Kasumi-1 (cell line): ENCODE data around the gene C1QTNF4.

Experiments
- DNase-seq, 2 experiments: peaks; one replicate each; lab custom pipeline; 2025; lab: John Stamatoyannopoulos, UW

Gene C1QTNF4

DNA sequence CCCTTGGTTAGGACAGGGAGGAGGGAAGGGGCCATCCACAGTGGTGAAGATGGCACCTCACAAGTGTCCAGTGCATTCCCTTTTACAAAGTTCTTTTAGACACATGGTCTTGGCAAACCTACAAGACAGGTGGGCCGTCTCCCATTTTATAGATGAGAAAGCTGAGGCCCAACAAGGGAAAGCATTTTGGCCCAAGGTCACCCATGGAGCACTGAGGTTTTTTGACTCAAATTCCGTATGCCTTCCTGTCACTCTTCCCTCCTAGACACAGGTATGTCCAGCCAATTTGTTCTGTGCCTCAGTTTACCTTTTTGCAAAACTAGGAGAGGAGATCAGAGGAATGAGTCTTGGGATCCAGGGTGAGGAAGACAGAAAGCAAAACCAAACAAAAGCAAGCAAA is 1.2 kb downstream of the C1QTNF4 start:
- DNase-seq, result no peak

DNA sequence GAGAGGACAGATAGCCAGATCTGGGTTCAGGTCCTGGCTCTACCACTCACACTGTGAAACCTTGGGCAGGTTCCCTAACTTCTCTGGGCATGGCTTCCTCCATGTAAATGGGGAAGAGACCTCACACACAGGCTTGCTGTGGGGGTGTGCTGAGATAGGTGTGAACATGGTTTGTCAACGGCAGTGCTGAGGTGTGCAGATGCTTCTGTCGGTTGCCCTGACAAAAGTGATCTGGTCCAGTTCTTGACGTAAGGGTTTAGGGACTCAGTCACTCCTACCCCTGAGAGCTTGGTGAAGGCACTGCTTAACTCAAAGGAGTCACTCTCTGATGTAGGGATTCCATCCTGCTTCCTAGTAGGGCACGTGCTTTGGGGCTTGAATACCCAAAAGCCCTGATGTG is 2.0 kb downstream of the C1QTNF4 start:
- DNase-seq, result peak in 1 of 2 experiments; percentile 74

DNA sequence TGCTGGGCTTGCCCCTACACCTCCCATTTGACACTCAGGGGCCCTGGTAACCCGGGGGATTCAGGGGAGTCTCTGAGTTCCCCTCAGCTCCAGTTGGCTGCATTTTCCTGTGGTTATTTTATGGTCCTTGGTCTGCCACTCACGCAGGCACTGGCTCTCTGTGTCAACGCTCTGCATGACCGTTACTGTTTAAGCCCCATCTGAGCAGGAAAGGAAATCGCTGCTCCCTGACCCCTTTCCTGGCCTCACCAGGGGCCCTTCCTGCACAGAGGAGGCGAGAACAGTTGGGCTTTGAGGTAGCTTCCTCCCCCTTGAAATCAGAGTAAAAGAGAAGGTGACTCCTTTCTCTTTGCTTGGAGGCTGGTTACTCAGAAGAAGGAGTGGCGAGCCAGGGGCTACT is 2.4 kb downstream of the C1QTNF4 start:
- DNase-seq, result peak; percentile 95 to 98

DNA sequence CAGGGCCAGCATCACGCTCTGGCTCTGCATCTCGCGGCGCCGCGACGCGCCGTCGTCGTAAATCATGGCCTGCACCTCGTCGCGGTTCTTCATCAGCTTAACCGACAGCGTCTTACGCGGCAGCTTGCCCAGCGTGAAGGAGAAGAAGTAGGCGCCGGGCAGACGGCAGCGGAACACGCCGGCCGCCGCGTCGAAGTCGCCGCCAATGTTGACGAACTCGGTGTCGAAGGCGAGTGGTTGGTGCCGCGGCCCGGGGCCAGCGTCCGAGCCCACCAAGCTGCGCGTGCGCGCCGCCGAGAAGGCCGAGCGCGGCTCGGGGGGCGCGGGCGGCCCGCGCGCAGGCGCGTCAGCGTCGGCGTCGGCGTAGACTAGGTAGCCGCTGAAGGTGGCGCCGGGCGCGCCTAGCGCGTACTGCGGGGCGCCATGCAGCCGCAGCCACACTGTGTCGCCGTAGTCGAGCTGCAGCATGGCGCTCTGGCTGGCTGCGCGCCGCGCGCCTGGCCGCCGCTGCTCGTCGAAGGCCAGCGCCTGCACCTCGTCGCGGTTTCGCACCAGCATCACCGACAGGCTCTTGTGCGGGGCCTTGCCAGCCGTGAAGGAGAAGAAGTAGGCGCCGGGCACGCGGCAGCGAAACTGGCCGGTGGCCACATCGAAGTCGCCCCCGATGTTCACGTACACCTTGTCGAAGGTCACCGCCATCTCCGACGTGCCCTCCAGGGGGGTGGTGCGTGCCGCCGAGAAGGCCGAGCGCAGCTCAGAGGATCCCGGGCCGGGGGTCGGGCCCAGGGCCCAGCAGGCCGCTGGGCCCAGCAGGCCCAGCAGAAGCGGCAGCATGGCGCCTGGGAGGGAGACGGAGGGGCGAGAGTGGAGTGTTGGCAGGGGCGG is 4.0 kb downstream of the C1QTNF4 start:
- DNase-seq, result peak; percentile 21 to 40

DNA sequence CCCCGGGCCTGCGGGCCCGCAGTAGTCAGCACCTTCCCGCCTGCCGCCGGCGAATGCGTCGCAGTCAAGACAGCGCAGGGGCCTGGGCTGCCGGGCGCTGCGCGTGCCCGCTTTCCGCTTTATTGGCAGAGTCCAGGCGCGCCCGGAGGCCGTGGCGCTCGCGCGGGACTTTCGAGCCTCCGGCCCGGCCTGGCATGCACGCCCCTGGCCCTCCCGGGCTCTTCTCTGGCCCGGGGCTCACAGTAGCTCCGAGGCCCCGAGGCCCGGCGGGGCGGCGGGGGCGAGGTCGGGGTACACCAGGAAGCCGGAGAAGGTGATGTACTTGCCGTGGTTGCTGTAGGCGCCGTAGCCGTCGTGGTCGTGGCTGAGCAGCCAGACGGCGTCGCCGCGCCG is 4.6 kb downstream of the C1QTNF4 start:
- DNase-seq, result no peak

DNA sequence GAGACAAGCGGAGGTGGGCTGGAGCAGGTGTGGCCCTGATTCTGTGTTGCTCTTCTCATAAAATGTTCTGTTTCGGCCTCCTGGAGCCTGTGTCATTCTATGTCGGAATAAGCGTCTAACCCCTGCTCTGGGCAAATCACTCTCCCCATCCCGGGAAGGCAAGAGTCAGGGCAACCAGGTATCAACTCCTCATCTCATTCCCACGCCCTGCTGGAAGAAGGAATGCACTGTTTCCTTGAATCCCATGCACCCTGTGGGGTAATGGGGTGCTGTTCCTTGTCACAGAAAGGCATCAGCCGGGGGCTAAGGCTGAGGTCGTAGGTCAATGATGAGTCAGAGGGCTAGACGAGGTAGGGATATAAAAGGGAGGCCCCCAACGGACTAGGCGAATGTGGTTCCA is 5.1 kb downstream of the C1QTNF4 start:
- DNase-seq, result no peak

DNA sequence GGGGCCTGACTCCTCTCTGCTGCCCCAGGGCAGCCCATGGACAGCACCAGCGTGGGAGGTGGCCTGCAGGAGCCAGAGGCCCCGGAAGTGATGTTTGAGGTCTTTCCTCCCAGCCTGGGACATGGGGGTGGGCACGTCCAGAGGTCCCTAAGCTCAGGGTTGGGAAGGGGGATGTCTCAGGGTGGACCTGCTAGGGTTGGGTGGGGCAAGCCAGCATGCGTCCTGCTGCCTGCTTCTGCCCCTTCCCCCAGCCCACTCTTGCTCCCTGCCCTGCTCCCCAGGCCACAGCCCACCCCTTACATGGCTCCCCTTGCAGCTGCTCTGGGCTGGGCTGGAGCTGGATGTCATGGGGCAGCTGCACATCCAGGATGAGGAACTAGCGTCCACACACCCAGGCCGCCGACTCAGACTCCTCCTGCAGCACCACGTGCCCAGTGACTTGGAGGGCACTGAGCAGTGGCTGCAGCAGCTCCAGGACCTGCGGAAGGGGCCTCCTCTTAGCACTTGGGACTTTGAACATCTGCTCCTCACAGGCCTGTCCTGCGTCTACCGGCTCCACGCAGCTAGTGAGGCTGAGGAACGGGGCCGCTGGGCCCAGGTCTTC is 6.4 kb downstream of the C1QTNF4 start:
- peak; percentile 86 to 93 for DNase-seq

DNA sequence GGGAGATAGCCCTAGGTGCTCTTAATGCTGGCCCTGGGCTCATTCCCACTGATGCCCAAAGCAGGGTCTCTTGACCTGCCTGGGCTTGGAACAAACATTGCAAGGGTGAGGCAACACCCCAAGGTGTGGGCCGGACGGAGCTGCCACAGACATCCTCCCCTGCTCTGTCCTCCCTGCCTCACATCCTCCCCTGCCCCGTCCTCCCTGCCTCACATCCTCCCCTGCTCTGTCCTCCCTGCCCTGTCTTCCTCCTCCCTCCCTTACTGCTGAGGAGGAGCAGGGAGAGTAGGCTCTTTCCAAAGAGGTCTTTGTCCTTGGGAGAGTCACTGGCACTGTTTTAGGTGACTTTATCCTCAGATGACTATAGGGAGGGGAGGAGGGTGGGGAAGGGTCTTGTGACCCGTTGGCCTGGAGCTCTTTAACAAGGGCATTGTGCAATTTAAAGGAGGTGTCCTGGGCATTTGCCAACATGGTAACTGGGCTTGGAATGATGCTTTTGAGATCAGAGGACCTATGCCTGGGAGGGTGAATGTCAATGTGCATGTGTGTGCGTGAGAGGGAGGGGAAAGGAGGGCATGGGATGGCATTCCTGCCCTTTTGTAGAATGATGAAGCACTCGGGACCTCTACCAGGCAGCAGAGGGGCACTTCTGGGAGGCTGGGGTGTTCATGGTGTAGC is 7.0 kb downstream of the C1QTNF4 start:
- no peak for DNase-seq

DNA sequence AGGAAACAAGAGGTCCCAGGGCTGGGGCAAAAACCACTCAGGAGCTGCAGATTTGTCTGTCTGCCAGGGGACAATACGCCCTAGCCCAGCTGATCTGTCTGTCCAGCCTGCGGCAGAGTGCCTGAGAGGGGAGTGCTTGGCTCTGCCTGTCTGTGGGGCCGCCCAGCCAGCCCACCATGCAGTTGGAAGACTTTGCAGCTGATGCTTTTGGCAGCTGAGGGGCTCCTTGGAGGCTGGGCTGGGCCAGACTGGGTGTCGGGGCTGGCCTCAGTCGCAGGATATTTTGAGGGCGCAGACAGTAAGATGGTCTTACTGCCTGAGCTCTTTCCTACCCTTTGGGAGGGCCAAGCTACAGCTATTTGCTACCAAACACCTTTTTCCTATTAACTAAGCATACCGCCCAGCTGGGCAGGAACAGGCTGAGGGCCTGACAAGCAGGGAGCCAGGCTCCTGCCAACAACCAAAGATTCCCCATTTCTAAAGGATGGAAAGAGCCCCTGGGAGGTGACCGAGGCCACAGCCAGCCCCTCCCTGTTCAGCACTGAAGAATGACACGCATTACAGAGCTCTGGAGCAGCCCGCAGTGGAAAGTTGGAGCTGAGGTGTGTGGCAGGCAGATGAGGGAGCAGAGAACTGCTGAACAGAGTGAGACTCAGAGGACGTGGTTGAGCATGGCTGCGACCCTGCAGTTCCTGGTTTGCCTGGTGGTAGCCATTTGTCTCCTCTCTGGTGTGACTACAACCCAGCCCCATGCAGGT is 7.9 kb downstream of the C1QTNF4 start, which contains the start of gene FAM180B:
FAM180B (plus strand) TSS at position 581 of the 758 bp plus-strand sequence; CDS start at position 672, 91 bp downstream.
- no peak for DNase-seq

DNA sequence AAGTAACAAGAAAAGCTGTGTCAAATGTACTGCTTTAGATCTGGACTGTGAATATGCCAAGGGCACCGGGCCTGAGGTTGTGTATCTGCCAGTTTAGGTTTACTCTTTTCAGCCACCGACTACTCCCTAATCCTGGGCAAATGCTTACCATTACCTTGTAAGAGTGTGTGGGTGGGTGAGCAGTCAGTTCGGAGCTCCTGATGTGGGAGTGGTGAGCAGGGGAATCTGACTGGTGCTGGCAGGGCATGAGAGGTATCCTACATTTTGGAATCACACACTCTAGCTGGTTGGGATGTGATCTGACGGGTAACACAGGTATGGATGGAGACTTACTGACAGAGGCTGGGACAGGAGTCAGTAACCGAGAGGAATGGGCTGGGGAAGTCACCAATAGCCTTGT is 10.4 kb downstream of the C1QTNF4 start:
- no peak for DNase-seq

DNA sequence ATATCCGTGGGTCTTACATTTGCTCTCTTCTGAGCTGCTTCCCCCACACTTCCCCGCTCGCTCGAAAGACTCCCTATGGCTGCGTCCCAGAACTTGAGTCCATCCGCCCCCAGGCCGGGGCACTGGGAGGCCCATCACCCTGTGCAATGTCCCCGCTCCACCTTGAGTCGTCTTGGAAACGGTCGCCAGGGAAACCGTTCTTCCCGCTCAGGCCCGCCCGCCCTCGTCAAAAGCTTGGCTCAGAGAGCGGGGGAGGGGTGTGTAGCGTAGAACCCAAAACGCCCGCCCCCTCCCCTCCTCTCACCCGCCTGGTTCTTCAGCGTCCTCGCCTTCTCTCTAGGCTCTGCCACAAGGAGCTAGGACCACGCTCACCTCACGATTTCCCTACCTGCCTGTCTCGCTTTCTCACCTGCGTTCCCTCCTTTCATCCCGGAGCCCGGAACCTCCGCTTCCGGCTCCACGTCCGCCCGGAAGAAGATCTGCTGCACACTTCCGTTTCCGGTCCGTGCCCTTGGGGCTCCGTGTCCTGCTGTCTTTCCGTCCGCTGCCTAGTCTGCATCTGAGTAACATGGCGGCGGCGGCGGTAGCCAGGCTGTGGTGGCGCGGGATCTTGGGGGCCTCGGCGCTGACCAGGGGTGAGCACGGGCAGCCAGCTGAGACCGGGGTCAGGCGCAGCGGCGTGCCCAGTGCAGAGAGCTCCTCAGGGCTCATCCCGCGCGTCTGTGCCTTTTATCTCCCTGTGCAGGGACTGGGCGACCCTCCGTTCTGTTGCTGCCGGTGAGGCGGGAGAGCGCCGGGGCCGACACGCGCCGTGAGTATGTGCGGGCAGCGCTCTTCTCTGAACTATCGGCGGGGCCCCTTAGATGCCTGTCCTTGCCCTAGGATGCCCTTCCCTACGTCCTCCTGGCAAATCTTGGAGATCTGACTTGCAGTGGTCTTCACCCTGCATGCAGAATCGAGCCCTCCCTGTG is 15.4 kb downstream of the C1QTNF4 start, which contains the start of the genes KBTBD4 and NDUFS3:
KBTBD4 (minus strand) TSS at position 447 of the 971 bp plus-strand sequence; CDS start at position 428, 19 bp downstream.
NDUFS3 (plus strand) TSS at position 551 of the 971 bp plus-strand sequence; CDS start at position 569, 18 bp downstream.
- peak; percentile 93 to 95 for DNase-seq

DNA sequence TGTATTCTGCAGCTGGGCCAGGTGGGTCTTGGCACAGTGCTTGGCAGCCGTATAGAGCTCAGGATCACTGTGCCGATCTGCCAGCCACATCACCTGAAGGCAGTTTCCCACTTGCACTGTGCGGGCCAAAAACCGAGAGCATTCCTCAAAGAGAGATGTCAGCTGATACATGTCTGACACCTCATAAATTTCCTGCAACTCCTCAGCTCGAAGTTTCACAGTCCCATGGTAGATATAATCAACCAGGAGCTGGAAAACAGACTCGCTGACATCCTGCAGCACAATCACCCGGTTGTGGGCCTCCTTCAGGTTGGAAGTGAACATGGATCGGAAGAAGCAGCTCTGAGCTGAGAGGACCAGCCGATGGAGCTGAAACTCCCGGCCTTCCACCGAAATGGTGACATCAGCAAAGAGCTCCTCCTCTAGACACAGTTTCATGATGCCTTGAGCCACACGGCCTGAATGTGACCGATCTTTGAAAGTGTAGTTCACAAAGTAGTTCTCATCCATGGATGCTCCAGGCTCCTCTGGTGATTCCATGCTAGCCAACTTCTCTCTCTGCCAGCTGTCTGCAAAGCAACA is 16.7 kb downstream of the C1QTNF4 start:
- DNase-seq, result no peak

DNA sequence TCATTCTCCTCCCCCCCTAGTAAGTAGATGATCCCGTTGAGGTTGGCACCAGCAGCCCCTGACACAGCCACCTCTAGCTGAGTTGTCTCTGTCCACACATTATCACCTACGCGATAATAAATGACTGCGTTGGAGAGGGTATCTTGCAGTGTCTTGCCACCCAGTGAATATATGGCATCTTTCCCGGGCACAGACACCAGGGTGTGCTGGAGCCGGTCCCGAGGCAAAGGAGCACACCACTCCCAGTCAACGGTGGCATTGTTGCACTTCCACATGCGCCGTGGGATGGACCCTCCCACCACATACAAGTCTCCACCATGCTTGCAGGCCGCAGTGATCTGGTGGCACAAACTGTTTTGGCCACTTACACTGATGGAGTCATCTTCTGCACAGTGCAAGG is 20.9 kb downstream of the C1QTNF4 start:
- no peak for DNase-seq

DNA sequence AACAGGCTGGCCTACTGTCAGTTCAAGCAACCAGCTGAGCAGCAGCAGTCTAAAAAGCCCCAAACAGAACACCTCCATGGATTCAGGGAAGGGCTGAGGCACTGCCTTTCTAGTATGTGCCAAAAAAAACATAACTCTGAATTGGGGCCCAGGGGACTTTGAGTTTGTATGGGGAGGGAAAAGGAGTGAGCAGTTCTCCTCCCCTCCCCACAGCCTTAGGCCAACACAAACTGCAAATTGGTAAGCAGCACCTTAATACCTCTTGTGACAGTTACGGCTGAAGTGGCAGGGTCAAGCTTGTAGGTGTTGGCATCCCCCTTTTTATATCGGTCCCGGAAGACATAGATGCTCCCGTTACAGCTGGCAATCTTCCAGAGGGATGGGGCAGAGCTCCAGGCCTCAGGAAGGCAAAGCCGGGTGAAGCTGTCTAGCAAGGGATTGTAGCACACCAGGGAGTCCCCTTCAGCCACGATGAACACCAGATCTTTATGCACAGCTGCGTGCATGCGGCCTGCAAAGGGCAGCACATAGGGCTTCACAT is 21.4 kb downstream of the C1QTNF4 start:
- DNase-seq, result no peak

DNA sequence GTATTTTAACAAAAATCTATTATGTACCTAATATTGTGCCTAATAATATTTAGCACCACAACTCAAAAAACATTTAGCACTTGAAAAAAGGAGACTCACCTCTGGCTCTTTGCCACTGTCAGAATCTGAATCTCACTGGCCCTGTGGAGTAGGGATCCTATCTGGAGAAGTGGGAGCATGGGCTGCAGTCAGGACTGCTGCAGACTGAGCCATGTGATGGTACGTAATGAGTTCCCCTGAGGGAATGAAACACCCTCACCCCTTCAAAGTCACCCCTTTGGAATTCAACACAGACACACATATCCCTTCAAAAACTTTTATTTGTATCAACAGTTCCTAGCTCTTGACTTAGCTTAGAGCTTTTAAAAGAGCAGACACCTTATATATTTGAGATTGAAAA is 22.3 kb downstream of the C1QTNF4 start:
- DNase-seq, result no peak

DNA sequence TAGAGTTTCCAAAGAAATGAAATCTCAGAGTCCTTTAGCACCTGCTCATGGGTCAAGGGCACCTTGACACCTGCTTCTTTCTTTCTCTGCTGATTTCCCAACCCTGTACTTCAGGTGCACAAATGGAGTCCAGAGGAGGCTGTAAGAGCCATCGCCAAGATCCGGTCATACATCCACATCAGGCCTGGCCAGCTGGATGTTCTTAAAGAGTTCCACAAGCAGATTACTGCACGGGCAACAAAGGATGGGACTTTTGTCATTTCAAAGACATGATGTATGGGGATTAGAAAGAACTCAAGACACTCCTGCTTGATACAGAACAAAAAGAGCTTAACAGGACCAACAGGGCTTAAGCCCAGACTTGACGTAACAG is 22.9 kb downstream of the C1QTNF4 start:
- no peak for DNase-seq

DNA sequence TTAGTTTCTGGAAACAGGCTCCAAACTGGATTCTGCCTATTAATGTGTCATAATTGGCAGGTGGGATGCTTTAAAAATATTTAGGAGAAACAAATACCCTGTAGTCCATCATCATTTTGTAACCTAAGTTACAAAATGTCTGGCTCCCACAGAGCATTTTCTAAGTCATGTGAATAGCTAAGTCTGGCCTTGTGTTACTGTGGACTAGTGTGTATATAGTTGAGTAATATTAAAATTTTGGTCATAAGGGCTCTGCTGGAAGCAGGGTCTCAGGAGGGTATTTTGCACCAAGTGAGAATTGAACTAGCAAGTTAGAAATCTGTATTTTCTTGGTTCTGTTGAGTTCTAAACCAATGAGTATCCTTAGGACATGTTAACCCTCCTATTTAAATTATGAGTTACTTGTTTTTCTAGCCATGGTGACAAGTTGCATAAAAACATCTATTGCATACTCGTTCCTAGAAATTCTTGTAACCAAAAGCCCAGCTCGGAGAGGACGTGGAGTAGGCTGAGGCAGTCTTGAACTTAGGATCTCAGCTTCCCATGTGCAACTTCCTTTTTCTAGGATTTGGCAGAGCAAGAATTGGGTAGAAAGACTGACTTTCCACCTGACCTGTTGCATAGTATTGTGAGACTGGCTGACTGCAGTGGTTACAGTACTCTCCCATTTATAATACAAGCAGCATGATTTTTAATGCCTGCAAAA is 23.4 kb downstream of the C1QTNF4 start:
- DNase-seq, result no peak

DNA sequence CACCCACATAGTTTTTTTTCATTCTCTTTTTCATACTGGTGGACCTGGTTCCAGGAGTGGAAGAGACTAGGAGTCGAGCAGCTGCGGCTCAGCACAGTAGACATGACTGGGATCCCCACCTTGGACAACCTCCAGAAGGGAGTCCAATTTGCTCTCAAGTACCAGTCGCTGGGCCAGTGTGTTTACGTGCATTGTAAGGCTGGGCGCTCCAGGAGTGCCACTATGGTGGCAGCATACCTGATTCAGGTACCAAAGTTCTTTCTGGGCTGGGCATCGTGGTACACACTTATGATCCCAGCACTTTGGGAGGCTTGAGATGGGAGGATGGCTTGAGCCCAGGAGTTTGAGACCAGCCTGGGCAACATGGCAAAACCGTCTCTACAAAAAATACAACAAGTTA is 24.6 kb downstream of the C1QTNF4 start:
- DNase-seq, result no peak

DNA sequence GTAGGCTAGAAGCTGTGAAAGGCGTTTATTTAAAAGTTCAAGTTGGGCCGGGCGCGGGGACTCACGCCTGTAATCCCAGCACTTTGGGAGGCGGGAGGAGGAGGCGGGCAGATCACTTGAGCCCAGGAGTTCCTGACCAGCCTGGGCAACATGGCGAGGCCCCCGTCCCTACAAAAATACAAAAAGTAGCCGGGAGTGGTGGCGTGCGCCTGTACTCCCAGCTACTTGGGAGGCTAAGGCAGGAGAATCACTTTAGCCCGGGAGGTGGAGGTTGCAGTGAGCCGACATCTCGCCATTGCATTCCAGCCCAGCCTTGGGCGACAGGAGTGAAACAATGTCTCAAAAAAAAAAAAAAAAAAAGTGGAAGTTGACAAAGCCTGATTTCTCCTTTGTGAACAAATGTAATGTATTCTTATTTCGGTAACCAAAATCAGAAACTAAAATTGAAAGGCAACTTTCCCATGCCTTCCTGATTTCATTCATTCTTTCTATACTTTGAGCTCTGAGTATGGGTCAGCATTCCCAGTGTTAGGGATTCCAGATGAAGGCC is 28.0 kb downstream of the C1QTNF4 start:
- DNase-seq, result no peak
